NK-92 treated with Interleukin-12 subunit alpha and Interleukin-12 subunit beta, amount 100 ng/mL, for 24 hours (cell line): ENCODE data around the gene DAPK3.
A peak's percentile ranks its signal among the peaks of the same experiment; 100 is the strongest.
"Not testable (repeated sequence)": the region's sequence is repeated elsewhere in the genome, so short reads cannot be mapped to it uniquely, and the experiment has no call there.

Source experiments
- DNase-seq: peaks from one replicate; lab custom pipeline; 2025; lab: John Stamatoyannopoulos, UW

Gene DAPK3

GRCh38 chr19:4005436-4005835 is 34.5 kb upstream of the DAPK3 start:
- not testable (repeated sequence) for DNase-seq

GRCh38 chr19:4000798-4001197 is 29.9 kb upstream of the DAPK3 start:
- not testable (repeated sequence) for DNase-seq

DNA sequence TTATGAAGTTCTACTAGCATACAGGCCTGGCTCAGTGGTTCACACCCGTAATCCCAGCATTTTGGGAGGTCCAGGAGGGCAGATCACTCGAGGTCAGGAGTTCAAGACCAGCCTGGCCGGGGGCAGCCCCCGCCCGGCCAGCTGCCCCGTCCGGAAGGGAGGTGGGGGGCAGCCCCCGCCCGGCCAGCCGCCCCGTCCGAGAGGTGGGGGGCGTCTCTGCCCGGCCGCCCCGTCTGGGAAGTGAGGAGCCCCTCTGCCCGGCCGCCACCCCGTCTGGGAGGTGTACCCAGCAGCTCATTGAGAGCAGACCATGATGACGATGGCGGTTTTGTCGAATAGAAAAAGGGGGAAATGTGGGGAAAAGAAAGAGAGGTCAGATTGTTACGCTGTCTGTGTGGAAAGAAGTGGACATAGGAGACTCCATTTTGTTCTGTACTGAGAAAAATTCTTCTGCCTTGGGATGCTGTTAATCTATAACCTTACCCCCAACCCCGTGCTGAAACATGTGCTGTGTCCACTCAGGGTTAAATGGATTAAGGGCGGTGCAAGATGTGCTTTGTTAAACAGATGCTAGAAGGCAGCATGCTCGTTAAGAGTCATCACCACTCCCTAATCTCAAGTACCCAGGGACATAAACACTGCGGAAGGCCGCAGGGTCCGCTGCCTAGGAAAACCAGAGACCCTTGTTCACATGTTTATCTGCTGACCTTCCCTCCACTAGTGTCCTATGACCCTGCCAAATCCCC is 27.9 kb upstream of the DAPK3 start:
- DNase-seq: not testable (repeated sequence)

GRCh38 chr19:3995607-3996006 is 24.7 kb upstream of the DAPK3 start:
- no peak for DNase-seq

- no peak for DNase-seq
Measured at GRCh38 chr19:3990815-3991117, 19.9 kb upstream of the DAPK3 start.

GRCh38 chr19:3987619-3988371 is 16.9 kb upstream of the DAPK3 start:
- DNase-seq: peak; percentile 79

DNA sequence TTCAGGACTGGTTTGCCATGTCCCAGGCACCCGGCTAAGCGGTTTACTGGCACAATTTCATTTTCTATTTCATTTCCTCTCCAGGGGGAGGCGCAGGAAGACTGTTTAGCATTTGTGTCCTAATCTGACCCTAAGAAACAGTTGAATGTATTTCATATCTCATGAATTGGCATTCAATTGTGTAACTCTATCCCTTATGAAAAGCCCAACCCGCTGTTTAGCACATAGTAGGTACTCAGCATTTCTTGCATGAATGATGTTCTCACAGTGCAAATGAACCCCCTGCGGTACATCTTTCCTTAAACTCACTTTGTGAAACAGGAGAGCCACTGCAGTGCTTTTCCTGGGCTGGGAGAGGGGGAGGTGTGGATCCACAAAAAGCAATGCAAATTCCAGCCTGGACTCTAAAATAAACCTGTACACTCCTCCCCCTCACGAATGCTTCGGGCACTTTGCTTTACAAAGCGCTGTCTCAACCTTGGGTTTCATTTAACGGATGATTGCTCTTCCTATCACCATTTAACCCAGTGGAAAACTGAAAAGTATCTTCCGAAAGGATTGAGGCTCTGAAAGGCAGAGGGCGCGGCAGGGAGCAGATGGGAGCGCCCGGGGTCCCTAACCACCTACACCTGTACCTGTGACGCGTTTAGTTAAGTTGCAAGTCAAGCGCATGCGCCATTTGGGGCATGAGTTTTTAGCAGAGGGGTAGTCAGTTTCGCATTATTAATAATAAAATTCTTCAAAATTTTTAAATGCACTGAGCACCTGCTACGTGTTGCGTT is 15.6 kb upstream of the DAPK3 start:
- peak; percentile 24 for DNase-seq

- DNase-seq: no peak
Measured at GRCh38 chr19:3985643-3986259, 14.9 kb upstream of the DAPK3 start.

GRCh38 chr19:3984908-3985642 is 14.2 kb upstream of the DAPK3 start, which contains the start of gene EEF2:
Gene EEF2, minus strand, starts transcription at chr19:3985463. Its CDS starts 83 bp downstream, at chr19:3985380.
- DNase-seq: peak; percentile 85

- DNase-seq: no peak
Measured at GRCh38 chr19:3984584-3984907, 13.6 kb upstream of the DAPK3 start.

- no peak for DNase-seq
Measured at GRCh38 chr19:3983936-3984583, 13.2 kb upstream of the DAPK3 start.

GRCh38 chr19:3983542-3983914 is 12.6 kb upstream of the DAPK3 start:
- no peak for DNase-seq

- no peak for DNase-seq
Measured at GRCh38 chr19:3982701-3983541, 12.0 kb upstream of the DAPK3 start.

- no peak for DNase-seq
Measured at GRCh38 chr19:3981736-3982681, 11.1 kb upstream of the DAPK3 start.

- no peak for DNase-seq
Measured at GRCh38 chr19:3981373-3981735, 10.5 kb upstream of the DAPK3 start.

GRCh38 chr19:3980353-3981251 is 9.7 kb upstream of the DAPK3 start:
- no peak for DNase-seq

GRCh38 chr19:3979674-3980352 is 8.9 kb upstream of the DAPK3 start:
- DNase-seq: no peak

DNA sequence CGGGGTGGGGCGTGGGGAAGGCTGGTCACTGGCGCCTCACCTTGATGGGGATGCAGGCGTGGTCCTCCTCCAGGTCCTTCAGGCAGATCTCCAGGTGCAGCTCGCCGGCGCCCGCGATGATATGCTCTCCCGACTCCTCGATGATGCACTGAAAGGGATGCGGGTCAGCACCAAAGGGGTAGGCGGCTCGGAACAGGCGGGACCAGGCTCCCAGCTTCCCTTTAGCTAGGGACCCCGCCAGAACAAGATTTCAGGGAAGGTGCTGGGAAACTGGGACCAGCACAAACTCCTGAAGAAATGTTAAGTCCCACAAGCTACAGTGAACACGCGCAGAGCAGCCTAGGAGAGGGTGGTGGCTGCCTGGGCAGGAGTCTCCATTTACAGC is 8.4 kb upstream of the DAPK3 start:
- no peak for DNase-seq
